Ishikawa (cell line): Measurements from ENCODE around the gene ST3GAL6.

ENCODE experiments used
- CEBPB ChIP-seq: IDR thresholded peaks from 2 replicates; pipeline ENCODE4 v1.6.1; 2012
- CREB1 ChIP-seq: IDR thresholded peaks from 2 replicates; pipeline ENCODE4 v1.6.1; 2012; ENCODE audit warnings: low read depth
- EGR1 ChIP-seq: IDR thresholded peaks from 2 replicates; pipeline ENCODE4 v1.6.1; 2012
- EP300 ChIP-seq: IDR thresholded peaks from 2 replicates; pipeline ENCODE4 v1.6.1; 2012; ENCODE audit warnings: borderline replicate concordance
- FOXM1 ChIP-seq: IDR thresholded peaks from 2 replicates; pipeline ENCODE4 v1.6.1; 2012; ENCODE audit warnings: low read depth, borderline replicate concordance
- NFIC ChIP-seq: IDR thresholded peaks from 2 replicates; pipeline ENCODE4 v1.6.1; 2012
- RAD21 ChIP-seq: IDR thresholded peaks from 2 replicates; pipeline ENCODE4 v1.6.1; 2012; ENCODE audit warnings: low read depth
- REST ChIP-seq: IDR thresholded peaks from 2 replicates; pipeline ENCODE4 v1.6.1; 2012; ENCODE audit warnings: low read depth, mild to moderate bottlenecking
- TAF1 ChIP-seq: IDR thresholded peaks from 2 replicates; pipeline ENCODE4 v1.6.1; 2012; ENCODE audit warnings: low read depth, mild to moderate bottlenecking
- TCF12 ChIP-seq: IDR thresholded peaks from 2 replicates; pipeline ENCODE4 v1.6.1; 2012; ENCODE audit warnings: low read depth
- TEAD4 ChIP-seq: IDR thresholded peaks from 2 replicates; pipeline ENCODE4 v1.6.1; 2012
- USF1 ChIP-seq: IDR thresholded peaks from 2 replicates; pipeline ENCODE4 v1.6.1; 2012
- YY1 ChIP-seq: IDR thresholded peaks from 2 replicates; pipeline ENCODE4 v1.6.1; 2012; ENCODE audit warnings: low read depth
- ZBTB7A ChIP-seq: IDR thresholded peaks from 2 replicates; pipeline ENCODE4 v1.6.1; 2012; ENCODE audit warnings: low read depth
- TF ChIP-seq, protein P1 (sequence below): IDR thresholded peaks from 2 replicates; pipeline ENCODE4 v1.6.1; 2012

ST3GAL6 gene

GRCh38 chr3:98823791-98824190, 60.7 kb downstream of the ST3GAL6 start:
- no peak for TF ChIP-seq NFIC
- TF ChIP-seq, protein P1, sequence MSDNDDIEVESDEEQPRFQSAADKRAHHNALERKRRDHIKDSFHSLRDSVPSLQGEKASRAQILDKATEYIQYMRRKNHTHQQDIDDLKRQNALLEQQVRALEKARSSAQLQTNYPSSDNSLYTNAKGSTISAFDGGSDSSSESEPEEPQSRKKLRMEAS: no peak
- no peak for TF ChIP-seq CEBPB
- no peak for TF ChIP-seq EP300

DNA sequence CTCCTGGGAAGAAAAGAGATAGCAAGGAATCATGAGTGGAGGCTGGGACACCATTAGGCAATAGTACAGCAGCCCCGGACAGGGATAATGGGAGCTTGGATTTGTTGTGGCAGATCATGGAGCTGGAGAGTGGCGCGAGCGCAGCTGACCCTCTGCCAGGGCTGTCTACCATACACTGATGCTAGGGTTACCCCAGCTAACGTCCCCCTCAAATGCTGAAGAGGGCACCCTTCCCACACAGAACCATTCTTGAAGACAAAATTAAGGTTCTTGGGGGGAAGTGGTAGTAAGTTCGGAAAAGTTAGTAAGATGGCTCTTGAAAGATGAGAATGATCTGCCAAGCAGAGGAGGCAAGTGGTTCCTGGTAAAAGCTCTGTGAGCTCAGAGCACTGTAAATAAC, 61.1 kb downstream of the ST3GAL6 start:
- TF ChIP-seq YY1 (no peak), CREB1 (no peak), EGR1 (no peak), RAD21 (no peak), TAF1 (no peak), CEBPB (no peak), USF1 (no peak), EP300 (no peak), ZBTB7A (no peak), FOXM1 (no peak), REST (no peak), TCF12 (no peak), TEAD4 (no peak)
- TF ChIP-seq, protein P1: no peak

DNA sequence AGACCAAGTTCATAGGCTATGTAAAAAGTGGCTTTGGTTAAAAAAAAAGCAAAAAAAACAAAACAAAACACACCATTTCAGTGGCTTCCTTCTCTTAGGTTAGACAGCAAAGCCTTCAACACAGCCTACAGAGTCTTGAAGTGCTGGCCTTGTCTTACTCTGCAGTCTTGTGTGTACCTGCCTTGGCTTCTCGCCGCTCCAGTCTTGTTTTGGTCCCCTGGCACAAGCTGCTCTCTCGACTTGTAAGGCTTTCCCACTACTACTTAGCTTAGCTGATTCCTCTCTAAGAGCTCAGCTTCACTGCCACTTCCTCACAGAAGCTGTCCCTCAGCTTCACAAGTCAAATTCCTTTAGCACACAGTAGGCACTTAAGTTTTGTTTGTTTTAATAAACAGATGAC, 63.0 kb downstream of the ST3GAL6 start:
- TF ChIP-seq TEAD4 (no peak), USF1 (no peak), YY1 (no peak), EGR1 (no peak)

GRCh38 chr3:98827221-98827920, 64.2 kb downstream of the ST3GAL6 start:
- TF ChIP-seq EP300: no peak
- no peak for TF ChIP-seq TEAD4
- TF ChIP-seq CREB1: no peak
- TF ChIP-seq EGR1: no peak
- no peak for TF ChIP-seq USF1
- no peak for TF ChIP-seq REST
- no peak for TF ChIP-seq RAD21
- TF ChIP-seq TAF1: no peak
- no peak for TF ChIP-seq YY1
- no peak for TF ChIP-seq NFIC
- TF ChIP-seq TCF12: no peak
- no peak for TF ChIP-seq CEBPB
- TF ChIP-seq, protein P1: no peak
- TF ChIP-seq ZBTB7A: no peak

GRCh38 chr3:98829246-98829832, 66.2 kb downstream of the ST3GAL6 start:
- no peak for TF ChIP-seq EGR1
- no peak for TF ChIP-seq REST
- TF ChIP-seq TCF12: no peak
- no peak for TF ChIP-seq USF1
- TF ChIP-seq FOXM1: no peak
- TF ChIP-seq YY1: no peak
- no peak for TF ChIP-seq ZBTB7A
- TF ChIP-seq, protein P1: no peak
- no peak for TF ChIP-seq TAF1
- TF ChIP-seq EP300: no peak
- TF ChIP-seq CEBPB: no peak
- no peak for TF ChIP-seq CREB1
- no peak for TF ChIP-seq RAD21
- TF ChIP-seq NFIC: no peak
- no peak for TF ChIP-seq TEAD4
